Right lobe of liver (tissue), 6 donors: Measurements from ENCODE around the gene FSTL5. TPM values are rescaled to one million over a fixed set of nuclear protein-coding genes. Genes with fewer than 3 reads are reported as not detected.

Experiments used
- ATAC-seq, 4 donors: fragments of 200-7000 bp; cut with Tn5 transposase; one replicate each; pipeline ENCODE4 v1.9.1; 2020; ENCODE audit warnings: mild to moderate bottlenecking in 4 of 4, moderate library complexity in 4 of 4
- DNase-seq, 3 donors: peaks; one replicate each; pipeline ENCODE4 v3.0.0-alpha.2; 2020
- H3K27ac ChIP-seq, 3 donors: fragments of 200-600 bp; one replicate each; pipeline ENCODE4 v1.8.0; 2022
- H3K27me3 ChIP-seq, 2 donors: fragments of 200-600 bp; one replicate each; pipeline ENCODE4 v1.8.0; 2022
- H3K36me3 ChIP-seq, 4 donors: fragments of 200-600 bp; sonication (generic) in 1 of 4; one replicate each; pipeline versions ENCODE4 v1.5.1 to v1.8.0; 2017 to 2022; ENCODE audit warnings: control low read depth in 1 of 4
- H3K4me1 ChIP-seq, 4 donors: fragments of 200-600 bp; sonication (generic) in 1 of 4; one replicate each; pipeline versions ENCODE4 v1.5.1 to v1.8.0; 2017 to 2022; ENCODE audit warnings: control low read depth in 1 of 4
- H3K4me3 ChIP-seq, 3 donors: fragments of 200-600 bp; one replicate each; pipeline ENCODE4 v1.8.0; 2022
- H3K9me3 ChIP-seq, 4 donors: fragments of 200-600 bp; sonication (generic) in 1 of 4; one replicate each; pipeline versions ENCODE4 v1.5.1 to v1.8.0; 2017 to 2022; ENCODE audit warnings: control low read depth in 1 of 4
- CTCF ChIP-seq, 4 donors: fragments of 200-600 bp in 3 of 4; fragments of 450-650 bp in 1 of 4; IDR thresholded peaks; one replicate each; pipeline versions ENCODE4 v1.5.1 to v1.8.0; 2016 to 2022; ENCODE audit warnings: antibody characterized with exemption in 4 of 4, mild to moderate bottlenecking in 2 of 4
- POLR2A ChIP-seq: fragments of 450-650 bp; IDR thresholded peaks from one replicate; pipeline ENCODE4 v1.6.1; 2017; ENCODE audit warnings: antibody characterized with exemption, mild to moderate bottlenecking
- WGBS: methylation state at CpG from one replicate; pipeline ENCODE4 v1.1.6; 2018; ENCODE audit warnings: low coverage, low lambda C conversion rate; ENCODE audit not compliant: insufficient coverage; ENCODE audit errors: missing lambda C conversion rate; 5-methylcytosine and 5-hydroxymethylcytosine counted together
- intact Hi-C, 2 donors: fragments of 100-400 bp; cut with DNase I; formaldehyde crosslinking; loops; one replicate each; pipeline versions ENCODE4 v1.11.2 to v1.14.1; 2022
- total RNA-seq, 6 experiments: library from RNA; depleted of rRNA in 2 of 6; stranded (reverse); fragments of >200 nt in 2 of 6; fragmentation: NEBNext Ultra II Directional in 3 of 6; extraction: Animal tissue kit (Norgen Biotek cat#: 25700) in 3 of 6; gene quantifications; one replicate each; pipeline versions ENCODE4 v1.1.0 to v1.2.4, GENCODE V29; 2016 to 2023
- donor health status: DM: no; HTN: yes; CAD: no.
- donor health status: DM: no; HTN: no; CAD: no.
- donor health status: DM: no; HTN: no; CAD: no.
- donor health status: DM: no; HTN: yes; CAD: no.
- donor health status: DM: no; HTN: yes; CAD: no.

Gene FSTL5
- total RNA-seq, 6 experiments from 2014 or later = 0.12 to 0.95 TPM; not detected in 4

GRCh38 chr4:161822174-161822573 lies 341.6 kb downstream of the FSTL5 start:
- Histone ChIP-seq H3K36me3 (no peaks in the 10 kb centered on the region), H3K9me3 (no peaks in the 10 kb centered on the region), H3K27me3 (no peaks in the 10 kb centered on the region), H3K4me1 (no peaks in the 10 kb centered on the region), H3K4me3 (no peak overlapping the region), H3K27ac (no peak overlapping the region)
- ATAC-seq (no peak), DNase-seq (no peak)
- WGBS = 86% methylated on average over 1 of the region's 1 CpG
- intact Hi-C loops = no loop called here
- TF ChIP-seq CTCF (IDR thresholded peaks at IDR 0.05) (no peak), POLR2A (no peak)

- Histone ChIP-seq H3K4me3 (no peak overlapping the region), H3K27ac (no peak overlapping the region), H3K27me3 (no peaks in the 10 kb centered on the region), H3K9me3 (no peaks in the 10 kb centered on the region), H3K36me3 (no peaks in the 10 kb centered on the region), H3K4me1 (no peaks in the 10 kb centered on the region)
- no peak for DNase-seq
- ATAC-seq = no peak
- intact Hi-C loops = no loop called here
- TF ChIP-seq CTCF (IDR thresholded peaks at IDR 0.05) (no peak), POLR2A (no peak)
- 55% methylated on average over 7 of the region's 11 CpGs for WGBS
These were observed 345.9 kb downstream of the FSTL5 start for GRCh38 chr4:161817914-161818313.

- no peak for DNase-seq
- WGBS = 71% methylated on average over 1 of the region's 1 CpG
- Histone ChIP-seq H3K36me3 (no peaks in the 10 kb centered on the region), H3K9me3 (no peaks in the 10 kb centered on the region), H3K27me3 (no peaks in the 10 kb centered on the region), H3K4me3 (no peak overlapping the region), H3K4me1 (no peaks in the 10 kb centered on the region), H3K27ac (no peak overlapping the region)
- no peak for ATAC-seq
- intact Hi-C loops = no loop called here
- TF ChIP-seq CTCF (IDR thresholded peaks at IDR 0.05) = no peak
- no peak for TF ChIP-seq POLR2A
These were observed 346.8 kb downstream of the FSTL5 start for GRCh38 chr4:161816958-161817357.

GRCh38 chr4:161815841-161816240 lies 348.0 kb downstream of the FSTL5 start:
- intact Hi-C loops = no loop called here
- WGBS = 55% methylated on average over 1 of the region's 1 CpG
- TF ChIP-seq POLR2A (no peak), CTCF (IDR thresholded peaks at IDR 0.05) (no peak)

GRCh38 chr4:161813889-161814288 lies 349.9 kb downstream of the FSTL5 start:
- DNase-seq (no peak), ATAC-seq (no peak)
- no peak overlapping the region for H3K4me3 ChIP-seq
- no peaks in the 10 kb centered on the region for H3K36me3 ChIP-seq
- no peaks in the 10 kb centered on the region for H3K9me3 ChIP-seq
- no peaks in the 10 kb centered on the region for H3K4me1 ChIP-seq
- TF ChIP-seq POLR2A (no peak), CTCF (IDR thresholded peaks at IDR 0.05) (no peak)
- intact Hi-C loops = no loop called here
- no peaks in the 10 kb centered on the region for H3K27me3 ChIP-seq
- H3K27ac ChIP-seq = no peak overlapping the region

More at GRCh38 chr4:161815841-161816240, 348.0 kb downstream of the FSTL5 start:
- no peaks in the 10 kb centered on the region for H3K4me1 ChIP-seq
- no peak overlapping the region for H3K4me3 ChIP-seq
- H3K9me3 ChIP-seq = no peaks in the 10 kb centered on the region
- ATAC-seq (no peak), DNase-seq (no peak)
- no peaks in the 10 kb centered on the region for H3K36me3 ChIP-seq
- H3K27me3 ChIP-seq = no peaks in the 10 kb centered on the region
- H3K27ac ChIP-seq = no peak overlapping the region
